ENCODE results near the gene KLF5.
A peak's percentile ranks its signal among the peaks of the same experiment; 100 is the strongest.
"Not testable (repeated sequence)": the region's sequence is repeated elsewhere in the genome, so short reads cannot be mapped to it uniquely, and the experiment has no call there.

KLF5 gene

DNA sequence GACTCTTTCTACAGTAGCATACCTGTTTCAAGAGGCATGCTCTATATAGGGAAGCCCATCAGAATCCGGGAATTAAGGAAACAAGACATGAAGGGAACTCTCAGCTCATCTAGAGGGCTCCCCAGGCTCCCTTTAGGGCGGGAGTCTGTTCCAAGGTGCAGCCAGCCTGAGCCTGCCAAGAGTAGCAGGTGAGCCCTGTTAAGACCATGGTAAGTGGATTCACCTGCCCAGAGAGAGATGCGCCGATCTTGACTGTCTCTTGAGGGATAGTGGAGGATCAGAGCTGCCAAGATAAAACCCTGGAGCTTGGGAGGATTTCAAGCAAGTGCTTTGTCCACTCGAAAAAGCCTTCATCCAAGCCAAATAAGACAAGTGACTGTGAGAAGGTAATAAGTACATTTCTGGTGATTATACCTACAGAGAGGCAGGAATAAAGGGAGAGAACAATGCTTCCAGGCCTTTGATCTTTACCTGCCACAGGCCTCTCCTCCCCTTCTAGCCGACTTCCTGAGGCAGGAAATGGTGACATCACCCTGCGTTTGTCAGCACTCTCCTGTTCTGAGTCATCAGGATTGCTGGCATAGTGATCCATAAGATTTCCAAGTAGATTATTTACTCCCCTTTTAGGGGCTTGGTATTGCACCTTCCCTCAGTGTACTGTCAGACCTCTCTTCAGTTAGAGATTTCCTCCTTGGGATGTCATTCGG, 31.5 kb downstream of the KLF5 start:
- no peak for DNase-seq

- DNase-seq = no peak
These were observed 32.0 kb downstream of the KLF5 start for GRCh38 chr13:73090823-73091187.

DNA sequence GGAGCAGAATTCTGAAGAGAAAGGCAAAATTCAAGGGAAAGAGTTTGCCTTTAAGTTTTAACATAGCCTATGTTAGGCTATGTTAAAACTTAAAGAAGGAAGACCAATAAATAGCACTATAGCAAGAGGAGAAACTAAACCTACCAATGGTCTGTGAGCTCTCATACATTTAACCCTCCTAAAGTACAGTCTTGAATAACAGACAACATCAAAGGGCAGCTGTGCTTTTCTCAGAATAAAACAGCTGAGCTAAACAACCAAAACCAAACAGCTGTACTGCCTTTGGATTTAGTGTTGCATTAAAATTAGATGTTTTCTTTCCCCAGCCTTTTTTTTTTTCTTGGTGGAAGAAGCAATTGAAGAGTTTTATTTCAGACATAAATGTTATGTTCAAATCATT, 34.0 kb downstream of the KLF5 start:
- no peak for DNase-seq

GRCh38 chr13:73096173-73096572, 37.4 kb downstream of the KLF5 start:
- DNase-seq = no peak

DNA sequence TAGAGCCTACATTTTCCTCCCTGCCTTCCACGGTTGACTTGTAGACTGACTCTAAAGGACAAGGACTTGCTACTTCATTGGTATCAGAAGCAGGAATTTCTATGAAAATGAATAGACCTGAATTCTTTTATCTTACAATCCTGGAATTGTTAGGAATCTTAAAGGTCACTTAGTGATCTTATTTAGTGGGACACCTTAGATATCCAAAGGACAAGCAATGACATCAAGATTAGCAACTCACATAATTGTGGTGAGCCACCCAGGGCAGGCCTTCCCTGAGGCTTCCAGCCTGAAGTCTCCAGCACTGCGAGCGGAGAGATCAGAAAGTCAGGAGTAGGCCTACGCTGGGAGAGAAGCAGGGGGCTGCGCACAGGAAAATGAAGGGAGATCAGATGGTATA, 37.8 kb downstream of the KLF5 start:
- DNase-seq = no peak

DNA sequence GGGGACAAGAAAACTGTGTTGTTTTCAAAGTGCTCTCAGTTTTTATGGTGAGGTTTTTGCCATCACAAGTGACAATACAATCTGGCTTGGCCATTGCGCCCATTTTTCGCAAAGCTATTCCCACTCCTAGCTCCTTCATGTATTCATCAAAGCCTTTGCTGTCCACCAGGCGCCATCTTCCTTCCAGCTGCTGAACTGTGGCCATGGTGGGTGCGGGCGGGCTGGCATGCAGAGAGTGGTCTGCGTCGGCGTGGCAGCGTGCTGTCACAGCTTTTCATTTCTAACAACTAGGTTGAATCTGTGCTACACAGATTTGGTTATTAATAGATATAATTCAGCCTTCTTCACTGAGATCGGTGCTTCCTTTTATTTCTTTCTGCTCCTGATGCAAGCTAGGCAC, 42.0 kb downstream of the KLF5 start:
- DNase-seq = not testable (repeated sequence)

- peak; percentile 30 for DNase-seq
These were observed 42.7 kb downstream of the KLF5 start for GRCh38 chr13:73101351-73102007.

GRCh38 chr13:73103238-73103637, 44.4 kb downstream of the KLF5 start:
- DNase-seq = no peak

- no peak for DNase-seq
These were observed 47.8 kb downstream of the KLF5 start for GRCh38 chr13:73106513-73107178.

DNA sequence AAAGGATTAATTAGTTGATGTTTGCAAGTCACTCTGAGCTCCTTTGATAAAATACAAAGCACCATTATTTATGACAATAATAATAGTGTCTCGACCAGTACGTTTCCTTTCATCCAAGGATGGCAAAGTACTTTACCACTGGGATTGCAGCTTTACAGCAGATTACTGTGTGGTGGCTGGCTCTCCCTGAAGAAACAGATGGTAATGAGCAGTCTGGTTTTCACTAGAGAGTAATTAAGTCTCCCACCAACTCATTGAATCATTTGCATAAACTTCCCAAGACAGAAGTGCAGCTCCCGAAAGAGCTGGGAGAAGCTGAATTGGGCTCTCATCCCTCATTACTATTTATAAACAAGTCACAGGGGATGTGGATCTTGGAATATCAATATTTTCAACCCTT, 48.7 kb downstream of the KLF5 start:
- DNase-seq = peak; percentile 59

DNA sequence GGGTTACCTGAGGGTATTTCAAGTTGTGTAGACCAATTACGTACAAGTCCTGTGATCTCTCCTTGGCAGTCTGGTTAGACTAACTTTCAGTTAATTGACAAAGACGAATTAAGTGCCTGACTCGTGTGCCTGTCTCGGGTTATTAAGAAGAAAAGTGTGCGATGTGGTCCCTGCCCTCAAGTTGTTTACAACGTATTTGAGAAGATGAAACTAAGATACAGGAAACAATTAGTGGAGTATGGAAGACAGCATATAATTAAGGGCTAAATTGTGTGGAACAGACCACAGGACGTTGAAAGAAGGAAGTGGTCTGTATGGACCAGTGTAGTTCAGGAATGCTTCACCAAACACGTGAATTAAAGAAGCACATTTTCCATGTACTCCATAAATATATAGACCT, 49.2 kb downstream of the KLF5 start:
- DNase-seq = no peak

- no peak for DNase-seq
These were observed 50.6 kb downstream of the KLF5 start for GRCh38 chr13:73109288-73109899.

GRCh38 chr13:73109969-73110368, 51.2 kb downstream of the KLF5 start:
- DNase-seq = no peak

DNA sequence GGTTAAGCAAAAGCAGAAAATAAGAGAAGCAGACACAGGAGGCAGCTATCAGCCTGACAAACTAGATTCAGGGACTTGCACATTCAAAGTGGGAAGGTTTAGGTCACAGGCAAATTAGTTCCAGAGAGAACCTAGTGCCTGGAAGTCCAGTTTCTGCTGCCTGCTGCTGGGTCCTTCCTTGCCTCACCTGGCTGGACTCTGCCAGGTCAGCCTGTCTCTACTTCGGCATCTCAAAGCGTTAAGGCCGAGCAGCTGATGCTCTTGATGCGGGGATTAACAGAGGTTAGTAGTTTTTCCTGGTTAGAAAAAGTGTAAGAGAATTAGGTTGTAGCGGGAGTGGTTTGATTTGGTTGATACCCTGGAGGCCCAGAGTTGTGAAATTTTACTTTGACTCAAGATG, 52.0 kb downstream of the KLF5 start:
- no peak for DNase-seq

GRCh38 chr13:73111331-73111730, 52.5 kb downstream of the KLF5 start:
- no peak for DNase-seq

DNA sequence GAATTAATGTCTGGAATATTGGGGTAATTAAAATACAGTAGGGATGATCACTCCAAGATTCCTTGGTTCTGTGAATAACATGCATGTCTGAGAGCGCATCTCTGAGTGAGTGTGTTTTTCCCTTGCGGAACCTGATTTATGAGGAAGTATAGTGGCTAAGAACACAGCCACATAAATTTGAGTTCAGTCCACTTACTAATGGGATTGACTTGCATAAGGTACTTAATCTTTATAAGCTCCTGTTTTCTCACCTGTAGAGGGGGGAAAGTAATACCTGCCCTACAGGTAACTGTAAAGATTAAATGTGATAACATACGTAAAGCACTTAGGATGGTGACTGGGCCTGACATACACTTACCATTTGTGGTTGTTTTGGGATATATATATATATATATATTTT, 60.8 kb downstream of the KLF5 start:
- DNase-seq = no peak
